Ureter (tissue), 1 donor: ENCODE data around the gene EPS8L2. TPM values are rescaled to one million over a fixed set of nuclear protein-coding genes. Genes with fewer than 3 reads are reported as not detected.

Experiments
- DNase-seq: peaks from one replicate; pipeline ENCODE4 v3.0.0-alpha.2; 2020; ENCODE audit warnings: low spot score
- total RNA-seq: library from RNA; stranded (reverse); gene quantifications from one replicate; pipeline ENCODE4 v1.2.4, GENCODE V29; 2023
- donor health status: DM: yes; HTN: yes; CAD: no.

Gene EPS8L2
- total RNA-seq, 1 donor from 2014 or later = 156 TPM

GRCh38 chr11:761526-762108, 55.6 kb downstream of the EPS8L2 start:
- DNase-seq = no peak

- no peak for DNase-seq
These were observed 56.5 kb downstream of the EPS8L2 start for GRCh38 chr11:762421-763072.

- DNase-seq = no peak
These were observed 57.0 kb downstream of the EPS8L2 start for GRCh38 chr11:763073-763463.

- no peak for DNase-seq
These were observed 57.7 kb downstream of the EPS8L2 start for GRCh38 chr11:763549-764321.

GRCh38 chr11:764322-765024, 58.4 kb downstream of the EPS8L2 start:
- no peak for DNase-seq

- DNase-seq = peak; percentile 57
These were observed 59.2 kb downstream of the EPS8L2 start for GRCh38 chr11:765025-765801.

- DNase-seq = no peak
These were observed 59.7 kb downstream of the EPS8L2 start for GRCh38 chr11:765802-766091.

GRCh38 chr11:766106-766935, 60.3 kb downstream of the EPS8L2 start:
- no peak for DNase-seq

- DNase-seq = no peak
These were observed 60.8 kb downstream of the EPS8L2 start for GRCh38 chr11:766936-767210.

GRCh38 chr11:767238-767637, 61.2 kb downstream of the EPS8L2 start:
- DNase-seq = no peak

GRCh38 chr11:769887-770641, 64.0 kb downstream of the EPS8L2 start:
- DNase-seq = no peak

- no peak for DNase-seq
These were observed 64.9 kb downstream of the EPS8L2 start for GRCh38 chr11:770642-771616.

GRCh38 chr11:771617-772204, 65.7 kb downstream of the EPS8L2 start:
- no peak for DNase-seq

GRCh38 chr11:772429-773390, 66.7 kb downstream of the EPS8L2 start:
- DNase-seq = no peak

- DNase-seq = no peak
These were observed 67.4 kb downstream of the EPS8L2 start for GRCh38 chr11:773425-773824.

- no peak for DNase-seq
These were observed 67.8 kb downstream of the EPS8L2 start for GRCh38 chr11:773830-774229.

GRCh38 chr11:774873-775592, 69.0 kb downstream of the EPS8L2 start:
- no peak for DNase-seq
